D721Med (cell line): Measurements from ENCODE around the gene MAN1C1.

ENCODE experiments used
- DNase-seq: peaks from one replicate; pipeline ENCODE4 v3.0.0; 2011; ENCODE audit warnings: low spot score; ENCODE audit not compliant: insufficient read length
- FAIRE-seq: peaks from 2 replicates; lab custom pipeline; 2011; peaks lifted over from hg19 to GRCh38; lab: Jason Lieb, UNC
- CTCF ChIP-seq: IDR thresholded peaks from 2 replicates; pipeline ENCODE4 v1.5.1; 2012; ENCODE audit warnings: mild to moderate bottlenecking, control low read depth; ENCODE audit not compliant: insufficient read depth; ENCODE audit errors: missing control alignments

Gene MAN1C1

GRCh38 chr1:25673456-25673855 lies 56.9 kb downstream of the MAN1C1 start:
- DNase-seq = no peak
- TF ChIP-seq CTCF = no peak
- FAIRE-seq = no peak

- no peak for FAIRE-seq
- TF ChIP-seq CTCF = no peak
- DNase-seq = no peak
These were observed 57.6 kb downstream of the MAN1C1 start for GRCh38 chr1:25673962-25674806.

DNA sequence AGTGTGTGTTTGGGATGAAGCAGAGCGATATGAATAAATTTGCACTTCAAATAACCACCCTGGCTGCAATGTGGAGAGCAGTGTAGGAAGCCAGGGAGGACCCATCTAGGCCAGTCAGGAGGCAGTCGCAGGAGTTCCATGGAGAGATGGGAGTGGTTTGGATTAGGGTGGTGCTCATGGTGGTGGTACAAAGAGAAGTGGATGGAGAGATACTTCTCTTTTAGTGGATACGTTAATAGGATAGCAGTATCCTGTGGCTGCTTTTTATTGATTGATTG lies 58.2 kb downstream of the MAN1C1 start:
- DNase-seq (no peak), FAIRE-seq (no peak)
- TF ChIP-seq CTCF = no peak

GRCh38 chr1:25675729-25676476 lies 59.3 kb downstream of the MAN1C1 start:
- DNase-seq (no peak), FAIRE-seq (no peak)
- no peak for TF ChIP-seq CTCF

- DNase-seq (no peak), FAIRE-seq (no peak)
- TF ChIP-seq CTCF = no peak
These were observed 59.9 kb downstream of the MAN1C1 start for GRCh38 chr1:25676488-25676887.

DNA sequence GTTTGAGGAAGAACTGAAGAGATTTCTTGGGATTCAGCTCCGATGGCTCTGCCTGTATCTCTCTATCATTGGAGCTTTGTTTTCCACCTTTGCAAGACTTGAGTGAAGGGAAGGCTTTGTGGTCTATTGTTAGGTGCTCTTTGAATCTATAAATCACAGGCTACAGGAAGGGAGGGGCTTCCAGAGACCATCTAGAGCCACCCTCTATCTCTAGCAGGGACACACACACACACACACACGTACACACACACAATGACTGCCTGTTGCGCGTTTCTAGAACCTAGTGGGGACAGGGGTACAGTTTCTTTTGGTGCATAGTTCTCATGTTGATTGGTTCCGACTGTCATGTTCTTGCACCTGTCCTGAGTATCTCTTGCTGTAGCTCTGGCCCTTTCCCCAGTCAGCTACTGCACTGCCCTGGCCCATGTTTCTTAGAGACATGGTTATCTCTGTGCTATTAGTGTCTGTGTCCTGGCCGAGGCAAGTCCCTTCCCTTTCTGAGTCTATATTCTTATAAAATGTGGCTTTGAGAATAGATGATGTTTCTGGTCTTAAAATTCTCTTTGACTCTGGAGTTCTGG lies 60.7 kb downstream of the MAN1C1 start:
- no peak for TF ChIP-seq CTCF
- FAIRE-seq = no peak
- DNase-seq = no peak
